Endothelial cell of umbilical vein (primary cell): Measurements from ENCODE around the gene GRID2. TPM values are rescaled to one million over a fixed set of nuclear protein-coding genes. Genes with fewer than 3 reads are reported as not detected.

Experiments used
- BruUV-seq: library from RNA; stranded (reverse); fragments of 400-500 nt; replicated peaks from 2 replicates; lab custom pipeline; 2021; lab: Mats Ljungman, UMichigan
- CTCF ChIA-PET: fragments of 300-600, 350-600 bp; sonication (Branson Sonifier 250); formaldehyde crosslinking; loops from one replicate; lab custom pipeline; 2021; ENCODE audit warnings: antibody characterized with exemption, inconsistent platforms; lab: Charles Lee
- POLR2A ChIA-PET: fragments of 300-600, 350-600 bp; sonication (Branson Sonifier 250); formaldehyde crosslinking; loops from one replicate; lab custom pipeline; 2021; ENCODE audit warnings: antibody characterized with exemption, inconsistent platforms; lab: Charles Lee
- DNase-seq: peaks from one replicate; pipeline ENCODE4 v3.0.0-alpha.2; 2011; ENCODE audit warnings: low read depth, low spot score
- FAIRE-seq: peaks from 2 replicates; lab custom pipeline; 2011; peaks lifted over from hg19 to GRCh38; lab: Jason Lieb, UNC
- H2AFZ ChIP-seq: 2 replicates; pipeline ENCODE4 v1.6.0; 2012; ENCODE audit warnings: low read depth, low read length, control low read depth, inconsistent platforms
- H3K27ac ChIP-seq: 2 replicates; pipeline ENCODE4 v1.5.1; 2011; ENCODE audit warnings: low read depth, mild to moderate bottlenecking, control low read depth, low read length, moderate library complexity; ENCODE audit not compliant: insufficient read depth
- H3K27me3 ChIP-seq, 2 experiments: 2 replicates each; pipeline versions ENCODE4 v1.6.0 to v1.6.1; 2011; ENCODE audit warnings: low read length in 2 of 2, mixed read lengths in 1 of 2; ENCODE audit not compliant: control insufficient read depth in 2 of 2, insufficient read depth in 2 of 2
- H3K36me3 ChIP-seq, 2 experiments: 2 replicates in 1 of 2; 3 replicates in 1 of 2; pipeline ENCODE4 v1.5.1; 2011; ENCODE audit warnings: low read length in 2 of 2, mild to moderate bottlenecking in 1 of 2, moderate library complexity in 1 of 2; ENCODE audit not compliant: control insufficient read depth in 2 of 2, insufficient read depth in 2 of 2; ENCODE audit errors: extremely low read depth in 1 of 2
- H3K4me1 ChIP-seq: 3 replicates; pipeline ENCODE4 v1.5.1; 2011; ENCODE audit warnings: mild to moderate bottlenecking, low read length; ENCODE audit not compliant: control insufficient read depth, insufficient read depth; ENCODE audit errors: extremely low read depth
- H3K4me2 ChIP-seq: 2 replicates; pipeline ENCODE4 v1.6.1; 2011; ENCODE audit warnings: low read length, control low read depth, mixed read lengths; ENCODE audit not compliant: insufficient read depth
- H3K4me3 ChIP-seq, 3 experiments: fragments of 200-600 bp in 1 of 3; sonication (generic), shearing (Covaris generic) in 1 of 3; replicated peaks in 1 of 3; 2 replicates each; pipeline ENCODE4 v1.5.1; 2011 to 2016; ENCODE audit warnings: control low read depth in 3 of 3, low read length in 3 of 3, mild to moderate bottlenecking in 2 of 3, inconsistent platforms in 1 of 3, low read depth in 1 of 3, moderate library complexity in 1 of 3; ENCODE audit not compliant: insufficient read depth in 1 of 3
- H3K79me2 ChIP-seq: 2 replicates; pipeline ENCODE4 v1.6.0; 2012; ENCODE audit warnings: low read length, inconsistent platforms; ENCODE audit not compliant: control insufficient read depth, insufficient read depth
- H3K9ac ChIP-seq: replicated peaks from 2 replicates; pipeline ENCODE3; 2011; ENCODE audit warnings: low read length, control low read depth; ENCODE audit not compliant: insufficient read depth; ENCODE audit errors: extremely low read depth
- H3K9me1 ChIP-seq: replicated peaks from 3 replicates; pipeline ENCODE4 v1.6.0; 2011; ENCODE audit warnings: mild to moderate bottlenecking, low read length; ENCODE audit not compliant: control insufficient read depth, insufficient read depth; ENCODE audit errors: extremely low read depth
- H3K9me3 ChIP-seq: replicated peaks from 2 replicates; pipeline ENCODE4 v1.5.1; 2012; ENCODE audit warnings: low read length, inconsistent platforms; ENCODE audit not compliant: control insufficient read depth, insufficient read depth
- H4K20me1 ChIP-seq: replicated peaks from 2 replicates; pipeline ENCODE3; 2011; ENCODE audit warnings: mild to moderate bottlenecking, low read length; ENCODE audit not compliant: control insufficient read depth, insufficient read depth; ENCODE audit errors: extremely low read depth
- CTCF ChIP-seq, 2 donors: IDR thresholded peaks; 1 replicate in 1 of 2; 2 replicates in 1 of 2; pipeline ENCODE4 v1.5.1; 2011; ENCODE audit warnings: low read length in 2 of 2, mild to moderate bottlenecking in 2 of 2, moderate library complexity in 2 of 2, control low read depth in 1 of 2, inconsistent platforms in 1 of 2, low read depth in 1 of 2; ENCODE audit not compliant: insufficient read depth in 1 of 2; ENCODE audit errors: extremely low read depth in 1 of 2
- EZH2 ChIP-seq: IDR thresholded peaks from 2 replicates; pipeline ENCODE4 v1.6.1; 2012; ENCODE audit warnings: borderline replicate concordance, low read depth, mild to moderate bottlenecking, moderate library complexity, low read length, inconsistent platforms; ENCODE audit not compliant: severe bottlenecking
- FOS ChIP-seq: IDR thresholded peaks from 2 replicates; pipeline ENCODE4 v1.6.1; 2011; ENCODE audit warnings: mild to moderate bottlenecking, low read length, moderate library complexity, borderline replicate concordance; ENCODE audit not compliant: insufficient read depth
- GATA2 ChIP-seq: IDR thresholded peaks from 2 replicates; pipeline ENCODE4 v1.7.0; 2011; ENCODE audit warnings: low read depth, mild to moderate bottlenecking, moderate library complexity, mixed read lengths, low read length; ENCODE audit not compliant: insufficient read length, insufficient read depth
- JUN ChIP-seq: IDR thresholded peaks from 2 replicates; pipeline ENCODE4 v1.6.1; 2011; ENCODE audit warnings: borderline replicate concordance, low read depth; ENCODE audit not compliant: insufficient read length, insufficient read depth
- MYC ChIP-seq: IDR thresholded peaks from one replicate; pipeline ENCODE4 v1.6.1; 2011; ENCODE audit warnings: mild to moderate bottlenecking, low read depth, low read length
- POLR2A ChIP-seq: IDR thresholded peaks from 2 replicates; pipeline ENCODE4 v1.6.1; 2012; ENCODE audit warnings: low read depth, mild to moderate bottlenecking, control low read depth, low read length
- POLR2AphosphoS5 ChIP-seq: IDR thresholded peaks from 2 replicates; pipeline ENCODE4 v1.6.1; 2012; ENCODE audit warnings: low read depth, mild to moderate bottlenecking, control low read depth, low read length, moderate library complexity; ENCODE audit not compliant: insufficient read depth
- dilution Hi-C: fragments of 300-500 bp; cut with MboI; formaldehyde crosslinking; loops from one replicate; pipeline ENCODE4 v1.15.0; 2019; ENCODE audit warnings: low sequenced_read_pairs; ENCODE audit not compliant: extremely low pct_ligation_motif_present
- intact Hi-C: fragments of 100-400 bp; cut with micrococcal nuclease; formaldehyde crosslinking; loops from one replicate; pipeline ENCODE4 v1.10.0; 2022
- polyA plus RNA-seq, 4 experiments: library from polyadenylated mRNA; depleted of rRNA in 3 of 4; stranded (reverse) in 3 of 4; unstranded in 1 of 4; fragments of >200 nt; gene quantifications; 2 replicates each; pipeline versions ENCODE4 v1.2.1 to v1.2.3, GENCODE V29; 2011 to 2012; ENCODE audit warnings: missing spikeins in 1 of 4
- total RNA-seq: library from RNA; stranded (reverse); gene quantifications from 2 replicates; pipeline ENCODE4 v1.2.3, GENCODE V29; 2021
- TF ChIP-seq, protein P1 (sequence below): IDR thresholded peaks from 2 replicates; pipeline ENCODE4 v1.6.1; 2011; ENCODE audit not compliant: insufficient read depth, insufficient read length

The GRID2 gene
- total and polyA plus RNA-seq, 2 donors (not counting 3 experiments of a cell fraction or from before 2014, with no cell fraction given), result not detected

DNA sequence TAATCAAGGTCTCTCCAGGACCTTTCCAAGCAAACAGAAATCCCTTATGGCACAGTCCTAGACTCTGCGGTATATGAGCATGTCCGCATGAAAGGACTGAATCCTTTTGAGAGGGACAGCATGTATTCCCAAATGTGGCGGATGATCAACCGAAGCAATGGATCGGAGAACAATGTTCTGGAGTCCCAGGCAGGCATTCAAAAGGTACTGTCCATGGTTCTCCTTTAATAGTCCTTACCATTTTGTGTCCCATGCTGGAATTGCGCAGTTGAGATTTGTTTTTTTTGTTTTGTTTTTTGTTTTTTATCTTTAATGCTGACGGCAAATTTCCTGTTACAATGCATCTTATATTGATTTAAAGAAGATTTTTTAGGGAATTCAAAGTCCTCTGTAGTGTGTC, 1211.4 kb downstream of the GRID2 start:
- Histone ChIP-seq H2AFZ (no peak overlapping the region), H4K20me1 (no peaks in the 10 kb centered on the region), H3K4me3 (no peak overlapping the region), H3K9ac (no peak overlapping the region), H3K36me3 (no peaks in the 10 kb centered on the region), H3K4me2 (no peak overlapping the region), H3K9me1 (no peaks in the 10 kb centered on the region), H3K27me3 (no peaks in the 10 kb centered on the region), H3K4me1 (no peaks in the 10 kb centered on the region), H3K27ac (no peak overlapping the region), H3K79me2 (no peaks in the 10 kb centered on the region), H3K9me3 (no peaks in the 10 kb centered on the region)
- DNase-seq (no peak), FAIRE-seq (no peak)
- TF ChIP-seq POLR2AphosphoS5 (no peak), JUN (no peak), FOS (no peak), GATA2 (no peak), EZH2 (no peak)
- TF ChIP-seq, protein P1, sequence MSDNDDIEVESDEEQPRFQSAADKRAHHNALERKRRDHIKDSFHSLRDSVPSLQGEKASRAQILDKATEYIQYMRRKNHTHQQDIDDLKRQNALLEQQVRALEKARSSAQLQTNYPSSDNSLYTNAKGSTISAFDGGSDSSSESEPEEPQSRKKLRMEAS, result no peak
- no TSS peak for BruUV-seq
- intact Hi-C loops (no loop called here), dilution Hi-C loops (no loop called here)
- ChIA-PET CTCF (no interaction called here), POLR2A (no interaction called here)

DNA sequence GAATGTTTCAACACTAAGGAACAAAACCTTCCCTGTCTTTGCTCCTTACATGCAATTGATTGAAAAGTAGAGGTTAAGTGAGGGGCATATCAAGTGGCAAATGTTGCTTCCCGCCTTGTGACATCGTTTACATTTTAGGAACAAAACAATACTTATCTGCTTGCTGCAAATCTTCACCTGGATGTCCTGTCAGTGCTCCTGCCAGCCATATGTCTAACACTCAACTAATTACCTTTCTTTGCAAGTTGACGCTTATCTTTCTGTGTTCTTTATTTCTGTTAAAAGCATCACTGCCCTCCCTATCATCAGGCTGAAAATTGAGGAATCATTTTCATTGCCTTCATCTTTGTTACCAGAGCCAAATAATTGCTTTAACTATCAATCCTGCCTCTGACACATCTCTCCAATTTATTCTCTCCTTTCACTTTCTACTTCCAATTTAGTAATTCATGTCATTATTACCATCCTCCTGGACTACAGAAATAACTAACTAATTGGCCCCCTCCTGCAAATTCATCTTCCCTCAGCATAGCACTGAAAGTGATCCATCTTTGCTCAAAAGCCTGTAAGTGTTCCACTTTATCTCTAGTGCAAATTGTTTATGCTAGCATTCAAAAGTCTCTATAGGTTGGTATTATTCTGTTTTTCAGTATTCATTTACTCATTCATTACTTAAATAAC, 1226.1 kb downstream of the GRID2 start:
- POLR2A ChIA-PET, result no interaction called here
- BruUV-seq, result no TSS peak

More for the DNA sequence above, 1226.1 kb downstream of the GRID2 start:
- Histone ChIP-seq H3K9ac (no peak overlapping the region), H3K4me2 (no peak overlapping the region), H3K4me3 (no peak overlapping the region), H3K36me3 (no peaks in the 10 kb centered on the region), H3K79me2 (no peaks in the 10 kb centered on the region), H3K4me1 (no peaks in the 10 kb centered on the region), H2AFZ (no peak overlapping the region), H3K27ac (no peak overlapping the region), H4K20me1 (no peaks in the 10 kb centered on the region), H3K27me3 (no peaks in the 10 kb centered on the region), H3K9me3 (no peaks in the 10 kb centered on the region), H3K9me1 (no peaks in the 10 kb centered on the region)
- CTCF ChIA-PET, result no interaction called here
- intact Hi-C loops, result no loop called here
- dilution Hi-C loops, result no loop called here
- FAIRE-seq (no peak), DNase-seq (no peak)
- TF ChIP-seq JUN, result no peak
- TF ChIP-seq POLR2AphosphoS5, result no peak
- no peak for TF ChIP-seq MYC
- no peak for TF ChIP-seq FOS
- TF ChIP-seq, protein P1, result no peak
- TF ChIP-seq POLR2A, result no peak
- no peak for TF ChIP-seq CTCF (IDR thresholded peaks at IDR 0.05; ENCODE audit: extremely low read depth in 1 of 2, insufficient read depth in 1 of 2, low read depth in 1 of 2, low read length in 2 of 2)
- TF ChIP-seq GATA2, result no peak
- no peak for TF ChIP-seq EZH2
